ENCODE data around the gene SPATA20. TPM values are rescaled to one million over a fixed set of nuclear protein-coding genes. Genes with fewer than 3 reads are reported as not detected.
A peak's percentile ranks its signal among the peaks of the same experiment; 100 is the strongest.

The SPATA20 gene
- polyA plus RNA-seq, 1 donor from 2014 or later, result 12.8 TPM

- H3K4me1 Mint-ChIP-seq, result peaks cover 2 to 5% (median 2%) of the 10 kb centered on the region in 3 donors
- no peak overlapping the region for H3K4me3 Mint-ChIP-seq
- H3K27me3 Mint-ChIP-seq, result peaks cover 24% of the 10 kb centered on the region
- peaks cover 11% of the 10 kb centered on the region for H3K36me3 Mint-ChIP-seq
- peak overlapping the region in 1 of 3 donors; percentile 77 for H3K27ac Mint-ChIP-seq
- H3K9me3 Mint-ChIP-seq, result no peaks in the 10 kb centered on the region
Observed at GRCh38 chr17:50556803-50557202, 9.8 kb downstream of the SPATA20 start.

DNA sequence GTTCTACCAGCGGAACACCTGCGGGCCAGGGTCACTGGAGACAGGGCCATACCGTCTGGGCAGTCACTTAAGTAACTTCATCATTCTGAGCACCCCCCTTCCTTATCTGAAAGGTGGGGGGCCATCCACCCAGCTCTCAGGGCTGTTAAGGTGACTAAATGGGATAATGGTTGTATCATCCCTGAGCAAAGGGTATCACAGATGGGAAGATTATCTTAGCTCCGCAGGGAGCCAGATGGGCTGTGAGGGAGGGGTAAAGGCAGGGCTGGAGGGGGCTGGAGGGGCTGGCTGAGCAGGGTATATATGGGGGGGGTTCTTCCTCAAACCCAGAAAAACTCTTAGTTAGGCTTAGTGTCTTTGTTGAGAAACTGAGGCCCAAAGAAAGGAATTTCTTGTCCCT lies 10.7 kb downstream of the SPATA20 start:
- Mint-ChIP-seq H3K36me3 (peaks cover 11% of the 10 kb centered on the region), H3K27ac (peak overlapping the region in 1 of 3 donors; percentile 77), H3K9me3 (no peaks in the 10 kb centered on the region), H3K27me3 (peaks cover 30% of the 10 kb centered on the region), H3K4me1 (peaks cover 5 to 6% (median 5%) of the 10 kb centered on the region in 3 donors), H3K4me3 (peak overlapping the region in 1 of 4 donors; percentile 85)

- Mint-ChIP-seq H3K27ac (peak overlapping the region in 1 of 3 donors; percentile 77), H3K4me3 (peak overlapping the region in 3 of 4 donors; percentile 85 to 93 (median 92)), H3K9me3 (no peaks in the 10 kb centered on the region), H3K27me3 (peaks cover 31% of the 10 kb centered on the region), H3K36me3 (peaks cover 11% of the 10 kb centered on the region), H3K4me1 (peaks cover 5 to 6% (median 5%) of the 10 kb centered on the region in 3 donors)
Observed at GRCh38 chr17:50558091-50558490, 11.1 kb downstream of the SPATA20 start.

- H3K9me3 Mint-ChIP-seq, result no peaks in the 10 kb centered on the region
- H3K27me3 Mint-ChIP-seq, result peaks cover 34% of the 10 kb centered on the region
- peaks cover 5 to 6% (median 5%) of the 10 kb centered on the region in 3 donors for H3K4me1 Mint-ChIP-seq
- peak overlapping the region; percentile 79 to 93 (median 88) for H3K4me3 Mint-ChIP-seq
- peak overlapping the region in 1 of 3 donors; percentile 77 for H3K27ac Mint-ChIP-seq
- H3K36me3 Mint-ChIP-seq, result peaks cover 11% of the 10 kb centered on the region
Observed at GRCh38 chr17:50558581-50558940, 11.6 kb downstream of the SPATA20 start.

DNA sequence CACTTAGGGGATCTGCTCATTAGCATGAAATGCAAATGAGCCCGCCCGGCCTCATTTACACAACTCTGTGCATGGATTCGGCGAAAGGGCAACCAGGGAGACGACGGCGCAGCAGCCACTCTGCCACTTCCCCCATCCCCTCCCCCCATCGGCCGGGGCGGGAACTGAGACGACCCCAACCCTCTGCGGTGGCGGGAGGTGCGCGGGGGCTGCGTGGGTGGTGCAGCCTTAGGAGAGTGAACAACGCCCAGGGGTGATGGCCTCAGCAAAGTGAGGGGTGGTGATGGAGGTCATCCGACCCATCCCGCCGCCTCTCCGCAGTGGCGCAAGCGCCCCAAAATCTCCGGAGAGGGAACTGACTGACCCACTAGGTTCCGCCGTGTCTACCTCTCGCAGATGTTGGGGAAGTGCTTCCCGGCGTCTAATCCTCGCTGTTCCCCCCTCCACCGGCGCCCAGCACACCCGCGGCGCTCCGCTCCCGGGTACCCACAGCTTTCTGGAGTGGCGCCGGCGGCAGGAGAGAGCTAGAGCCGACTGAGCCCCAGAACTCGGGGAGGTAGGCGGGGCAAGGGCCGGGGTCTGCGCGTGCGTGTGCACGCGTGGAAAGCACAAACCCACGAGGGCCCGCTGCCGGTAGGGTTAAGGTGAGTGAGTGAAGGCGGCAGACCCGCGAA lies 12.1 kb downstream of the SPATA20 start:
- Mint-ChIP-seq H3K27me3 (peaks cover 38% of the 10 kb centered on the region), H3K4me3 (peak overlapping the region; percentile 79 to 93 (median 88)), H3K4me1 (peaks cover 5 to 9% (median 5%) of the 10 kb centered on the region in 3 donors), H3K9me3 (no peaks in the 10 kb centered on the region), H3K27ac (no peak overlapping the region), H3K36me3 (peaks cover 11% of the 10 kb centered on the region)

DNA sequence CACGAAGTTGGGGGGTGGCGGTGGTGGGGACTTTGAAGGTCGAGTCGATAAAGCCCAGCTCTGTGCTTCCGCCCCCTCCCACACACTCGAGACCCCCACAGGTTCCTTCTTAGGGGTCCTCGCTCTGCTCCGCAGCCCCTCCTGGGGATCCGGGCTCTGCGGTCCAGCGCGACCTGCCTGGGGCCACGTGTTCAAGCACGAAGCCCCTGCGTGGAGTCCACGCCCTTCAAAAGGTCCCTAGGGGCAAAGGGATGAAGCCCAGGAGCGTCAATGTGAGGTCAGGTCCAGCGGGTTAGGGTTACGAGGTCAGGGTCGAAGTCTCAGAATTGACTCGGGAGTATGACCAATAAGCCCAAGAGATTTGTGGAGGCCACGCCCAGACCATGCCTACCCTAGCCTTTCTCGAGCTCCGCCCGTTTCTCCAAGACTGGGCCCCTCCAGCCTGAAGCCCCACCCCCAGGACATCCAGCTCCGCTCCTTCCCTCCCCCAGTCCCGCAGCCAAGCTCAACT lies 12.8 kb downstream of the SPATA20 start:
- Mint-ChIP-seq H3K4me1 (peaks cover 4 to 9% (median 5%) of the 10 kb centered on the region in 3 donors), H3K27me3 (peaks cover 43% of the 10 kb centered on the region), H3K4me3 (peak overlapping the region; percentile 79 to 93 (median 88)), H3K27ac (peak overlapping the region in 1 of 3 donors; percentile 32), H3K9me3 (no peaks in the 10 kb centered on the region), H3K36me3 (peaks cover 8% of the 10 kb centered on the region)

- peaks cover 4 to 9% (median 5%) of the 10 kb centered on the region in 3 donors for H3K4me1 Mint-ChIP-seq
- H3K9me3 Mint-ChIP-seq, result no peaks in the 10 kb centered on the region
- peak within 1 kb of the TSS in 1 of 3 donors; percentile 32 for H3K27ac Mint-ChIP-seq
- H3K36me3 Mint-ChIP-seq, result peaks cover 3% of the 10 kb centered on the region
- H3K4me3 Mint-ChIP-seq, result peak within 1 kb of the TSS; percentile 79 to 93 (median 88)
- peaks cover 47% of the 10 kb centered on the region for H3K27me3 Mint-ChIP-seq
Observed at GRCh38 chr17:50560185-50560824, 13.3 kb downstream of the SPATA20 start, which contains the start of gene CACNA1G. TSS of gene CACNA1G (plus strand) at chr17:50560715. CDS start at chr17:50561460, 745 bp downstream.

GRCh38 chr17:50560931-50561745 lies 14.2 kb downstream of the SPATA20 start:
- H3K9me3 Mint-ChIP-seq, result no peaks in the 10 kb centered on the region
- H3K27ac Mint-ChIP-seq, result no peak overlapping the region
- peaks cover 3% of the 10 kb centered on the region for H3K36me3 Mint-ChIP-seq
- H3K4me1 Mint-ChIP-seq, result peaks cover 6 to 14% (median 10%) of the 10 kb centered on the region in 3 donors
- peaks cover 50% of the 10 kb centered on the region for H3K27me3 Mint-ChIP-seq
- peak overlapping the region in 2 of 4 donors; percentile 12 to 21 for H3K4me3 Mint-ChIP-seq

DNA sequence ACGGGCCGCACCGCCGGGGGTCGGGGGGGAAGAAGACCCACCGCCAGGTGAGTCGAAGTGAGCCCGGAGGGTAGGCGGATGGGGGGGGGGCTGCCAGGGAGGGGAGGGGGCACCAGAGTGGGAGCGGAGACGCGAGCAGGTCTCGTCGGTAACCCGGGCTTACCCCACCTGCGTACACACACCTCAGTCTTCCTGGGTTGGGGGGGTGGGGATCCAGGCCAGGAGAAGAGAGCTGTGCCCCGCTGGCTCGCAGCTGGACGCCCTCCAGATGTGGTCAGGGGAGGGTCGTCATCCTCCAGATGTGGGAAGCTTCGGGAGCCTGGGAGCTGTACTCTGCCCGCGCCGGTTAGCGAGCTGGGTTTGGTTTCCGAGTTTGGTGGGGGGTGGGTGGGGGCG lies 14.8 kb downstream of the SPATA20 start:
- Mint-ChIP-seq H3K4me3 (peak overlapping the region in 1 of 4 donors; percentile 20), H3K36me3 (no peaks in the 10 kb centered on the region), H3K27me3 (peaks cover 54% of the 10 kb centered on the region), H3K9me3 (no peaks in the 10 kb centered on the region), H3K27ac (no peak overlapping the region), H3K4me1 (peaks cover 6 to 14% (median 10%) of the 10 kb centered on the region in 3 donors)

GRCh38 chr17:50562242-50563091 lies 15.5 kb downstream of the SPATA20 start:
- Mint-ChIP-seq H3K27me3 (peaks cover 55% of the 10 kb centered on the region), H3K9me3 (no peaks in the 10 kb centered on the region), H3K36me3 (no peaks in the 10 kb centered on the region), H3K27ac (peak overlapping the region in 2 of 3 donors; percentile 59 to 74), H3K4me3 (peak overlapping the region; percentile 50 to 91 (median 67)), H3K4me1 (peaks cover 6 to 14% (median 10%) of the 10 kb centered on the region in 3 donors)

- Mint-ChIP-seq H3K9me3 (no peaks in the 10 kb centered on the region), H3K4me1 (peaks cover 6 to 14% (median 8%) of the 10 kb centered on the region in 3 donors), H3K36me3 (no peaks in the 10 kb centered on the region), H3K27me3 (peaks cover 56% of the 10 kb centered on the region), H3K4me3 (peak overlapping the region in 2 of 4 donors; percentile 51 to 76), H3K27ac (peak overlapping the region in 1 of 3 donors; percentile 78)
Observed at GRCh38 chr17:50563092-50563511, 16.1 kb downstream of the SPATA20 start.

- Mint-ChIP-seq H3K9me3 (no peaks in the 10 kb centered on the region), H3K4me1 (peaks cover 4 to 14% (median 6%) of the 10 kb centered on the region in 3 donors), H3K27me3 (peaks cover 41% of the 10 kb centered on the region), H3K36me3 (no peaks in the 10 kb centered on the region), H3K4me3 (no peak overlapping the region), H3K27ac (peak overlapping the region; percentile 80 to 86 (median 80))
Observed at GRCh38 chr17:50564916-50565315, 17.9 kb downstream of the SPATA20 start.

DNA sequence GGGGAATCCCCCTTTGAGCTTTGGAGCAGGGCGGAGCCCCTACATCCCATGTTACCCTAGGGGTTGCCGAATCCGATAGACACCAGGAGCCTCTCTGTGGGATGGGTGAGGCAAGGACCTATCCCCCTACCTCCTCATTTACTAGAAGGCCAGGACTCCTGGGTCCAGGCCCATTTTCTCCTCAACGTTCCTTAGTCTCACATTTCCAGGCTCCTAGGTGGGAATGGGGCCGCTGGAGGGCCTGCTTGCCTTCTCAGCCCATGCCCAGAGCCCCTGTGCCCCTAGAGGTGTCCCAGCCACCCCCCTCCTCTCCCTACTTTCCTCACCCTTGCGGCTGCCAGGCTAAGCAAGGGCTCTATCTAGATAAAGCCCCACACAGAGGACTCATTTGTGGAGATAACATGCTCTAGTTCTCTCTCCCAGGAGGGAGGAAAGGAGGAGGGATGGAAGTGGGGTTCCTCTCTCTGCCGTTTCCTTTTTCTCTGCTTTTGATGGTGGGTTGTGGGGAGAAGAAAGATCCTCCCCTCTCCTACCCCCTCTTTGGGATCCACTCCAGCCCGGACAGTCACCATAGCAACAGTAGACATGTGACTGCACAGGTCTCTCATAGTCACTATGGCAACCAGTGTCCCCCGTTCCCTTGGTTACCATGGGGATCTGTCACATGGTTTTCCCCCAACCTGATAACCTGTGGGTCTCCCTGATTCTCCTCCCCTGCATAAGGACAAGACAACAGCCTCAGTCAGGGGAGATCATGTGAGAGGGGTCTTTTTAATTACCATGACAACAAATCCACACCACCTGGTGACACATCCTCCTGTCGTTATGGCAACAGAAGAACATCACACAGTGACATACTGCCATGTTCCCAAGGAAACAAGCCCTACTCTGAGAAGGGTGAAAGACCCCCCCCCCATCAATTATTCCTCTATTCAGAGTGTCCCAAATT lies 18.7 kb downstream of the SPATA20 start:
- H3K36me3 Mint-ChIP-seq, result no peaks in the 10 kb centered on the region
- H3K4me1 Mint-ChIP-seq, result peaks cover 4 to 13% (median 6%) of the 10 kb centered on the region in 3 donors
- H3K27me3 Mint-ChIP-seq, result peaks cover 40% of the 10 kb centered on the region
- H3K27ac Mint-ChIP-seq, result peak overlapping the region; percentile 33 to 80 (median 80)
- H3K4me3 Mint-ChIP-seq, result peak overlapping the region in 3 of 4 donors; percentile 25 to 36 (median 32)
- H3K9me3 Mint-ChIP-seq, result no peaks in the 10 kb centered on the region

All from IgD-negative memory B cell (primary cell).